Tongue (tissue), 2 donors: ENCODE results near the gene HYAL2. TPM values are rescaled to one million over a fixed set of nuclear protein-coding genes. Genes with fewer than 3 reads are reported as not detected.
"Not testable (repeated sequence)": the region's sequence is repeated elsewhere in the genome, so short reads cannot be mapped to it uniquely, and the experiment has no call there.

ENCODE experiments used
- DNase-seq: peaks from one replicate; pipeline ENCODE4 v3.0.0-alpha.2; 2015
- total RNA-seq: library from RNA; depleted of rRNA; stranded (reverse); fragments of >200 nt; gene quantifications from one replicate; pipeline ENCODE4 v1.2.3, GENCODE V29; 2014

The HYAL2 gene
- total RNA-seq, 1 donor from 2014 or later, result 53.9 TPM

DNA sequence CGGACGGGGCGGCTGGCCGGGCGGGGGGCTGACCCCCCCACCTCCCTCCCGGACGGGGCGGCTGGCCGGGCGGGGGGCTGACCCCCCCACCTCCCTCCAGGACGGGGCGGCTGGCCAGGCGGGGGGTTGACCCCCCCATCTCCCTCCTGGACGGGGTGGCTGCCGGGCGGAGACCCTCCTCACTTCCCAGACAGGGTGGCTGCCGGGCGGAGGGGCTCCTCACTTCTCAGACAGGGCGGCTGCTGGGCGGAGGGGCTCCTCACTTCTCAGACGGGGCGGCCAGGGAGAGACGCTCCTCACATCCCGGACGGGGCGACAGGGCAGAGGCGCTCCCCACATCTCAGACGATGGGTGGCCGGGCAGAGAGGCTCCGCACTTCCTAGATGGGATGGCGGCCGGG lies 10.5 kb downstream of the HYAL2 start:
- DNase-seq, result not testable (repeated sequence)

DNA sequence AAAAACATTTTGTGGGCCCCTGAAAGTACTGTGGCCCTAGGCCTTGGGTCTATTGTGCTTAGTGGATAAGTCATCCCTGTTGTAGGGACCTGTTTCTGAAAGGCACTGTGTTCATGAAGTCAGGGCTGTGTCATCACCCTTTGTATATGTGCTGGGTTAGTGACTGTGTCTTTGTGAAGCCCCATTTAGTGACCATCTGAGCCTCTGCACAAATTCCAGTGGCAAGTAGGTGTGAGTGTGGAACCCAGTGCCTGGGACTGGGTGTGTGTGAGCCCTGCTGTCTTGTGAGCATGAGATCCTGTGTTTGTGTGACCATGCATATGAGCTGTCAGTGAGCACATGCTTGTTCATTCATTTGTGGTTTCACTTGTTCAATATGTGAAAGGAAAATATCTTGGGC lies 17.9 kb downstream of the HYAL2 start:
- no peak for DNase-seq

DNA sequence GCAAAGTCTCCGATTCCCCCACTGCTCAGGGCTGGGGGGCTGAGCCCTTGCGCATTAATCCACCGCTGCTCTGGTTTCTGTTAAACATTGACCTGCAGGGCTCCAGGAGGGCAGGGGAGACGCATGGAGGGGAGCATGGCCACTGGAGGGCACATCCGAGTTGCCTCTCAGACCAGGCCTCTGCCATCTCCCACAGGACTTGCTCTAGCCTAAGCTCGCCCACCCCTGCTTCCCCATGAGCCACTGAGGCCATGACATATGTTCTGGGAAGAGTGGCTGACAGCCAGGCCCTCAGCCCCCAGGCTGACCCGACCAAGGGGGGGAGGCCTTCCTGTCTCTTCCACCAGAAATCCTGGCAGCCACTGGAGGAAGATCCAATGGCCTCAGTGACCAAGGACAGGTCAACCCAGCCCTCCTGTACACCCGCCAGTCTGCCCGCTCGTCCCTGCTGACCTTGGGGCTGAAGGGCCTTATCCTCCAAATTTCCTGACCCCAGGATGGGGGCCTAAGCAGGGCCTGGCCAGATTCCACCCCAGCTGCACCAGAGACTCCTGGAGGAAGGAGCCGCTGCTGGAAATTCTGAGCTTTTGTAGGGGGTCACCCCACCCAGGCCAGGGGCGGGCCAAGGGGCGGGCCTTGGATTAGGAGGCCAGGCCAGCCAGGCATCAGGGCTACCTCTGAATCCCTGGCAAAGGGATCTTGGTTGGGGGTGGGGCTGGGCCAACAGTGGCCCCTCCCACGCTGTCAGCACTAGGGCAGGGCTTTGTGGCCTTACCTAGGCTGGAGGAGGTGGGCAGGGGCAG lies 19.3 kb downstream of the HYAL2 start, which contains the start of gene HYAL1:
TSS of gene HYAL1 (minus strand) at position 562 of the 803 bp plus-strand sequence. CDS start 618 bp downstream, outside the sequence.
- DNase-seq, result no peak

DNA sequence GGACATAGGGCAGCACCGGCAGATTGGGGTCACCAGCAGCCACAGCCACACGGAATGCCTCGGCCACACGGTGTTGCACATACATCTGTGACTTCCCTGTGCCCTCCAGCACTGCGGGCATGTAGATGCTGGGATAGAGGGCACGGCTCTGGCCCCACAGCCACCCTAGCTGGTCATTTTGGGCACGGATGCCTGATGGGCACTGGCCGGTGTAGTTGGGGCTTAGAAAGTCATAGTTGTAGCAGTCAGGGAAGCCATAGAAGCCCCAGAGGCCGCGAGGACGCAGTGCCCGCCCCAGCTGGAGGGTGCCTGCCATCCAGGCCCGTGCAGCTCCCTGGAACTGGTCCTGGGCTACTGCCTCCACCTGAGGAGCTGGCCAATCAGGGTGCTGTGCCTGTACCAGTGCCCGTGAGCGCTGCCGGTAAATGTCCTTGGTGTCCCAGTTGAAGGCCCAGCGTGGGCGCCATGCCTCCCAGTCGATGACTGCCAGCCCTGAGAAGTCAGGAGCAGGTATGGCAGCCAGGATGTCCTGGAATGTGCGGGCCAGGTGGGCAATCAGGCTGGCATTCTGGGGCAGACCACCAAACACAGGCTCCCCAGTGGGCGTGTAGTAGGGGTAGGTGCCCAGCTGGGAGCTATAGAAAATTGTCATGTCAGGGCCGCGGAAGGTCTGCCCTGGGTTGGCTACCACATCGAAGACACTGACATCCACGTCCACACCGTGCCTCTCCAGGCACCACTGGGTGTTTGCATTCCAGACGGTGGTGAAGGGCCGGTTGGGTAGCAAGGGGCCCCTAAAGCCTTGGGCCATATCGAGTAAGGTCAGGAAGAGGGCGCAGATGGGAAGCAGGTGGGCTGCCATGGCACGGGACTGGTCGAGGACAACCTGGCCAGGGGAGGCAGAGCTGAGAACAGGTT lies 20.2 kb downstream of the HYAL2 start:
- no peak for DNase-seq

DNA sequence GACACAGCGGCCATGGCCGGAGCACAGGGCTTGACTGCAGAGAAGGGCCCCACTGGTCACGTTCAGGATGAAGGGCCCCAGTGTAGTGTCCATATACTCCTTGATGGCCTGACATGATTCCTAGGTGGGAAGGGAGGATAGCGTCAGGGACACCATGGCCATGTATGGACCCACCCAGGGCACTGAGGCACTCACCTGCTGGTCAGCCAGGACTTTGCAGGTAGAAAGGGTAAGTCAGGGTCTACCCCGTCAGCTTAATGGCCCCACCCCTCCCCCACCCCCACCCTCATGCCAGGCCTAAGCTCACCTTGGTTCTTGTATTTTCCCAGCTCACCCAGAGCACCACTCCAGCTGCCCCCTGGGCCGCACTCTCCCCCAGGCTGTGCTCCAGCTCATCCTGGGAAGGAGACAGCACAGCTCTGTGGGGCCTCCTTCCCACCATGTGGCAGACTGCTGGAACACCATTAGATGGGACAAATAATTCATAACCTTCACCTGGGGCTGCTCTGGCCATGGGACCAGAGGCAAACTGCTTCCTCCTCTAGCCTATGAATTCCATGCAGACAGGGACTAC lies 21.8 kb downstream of the HYAL2 start:
- DNase-seq, result no peak

DNA sequence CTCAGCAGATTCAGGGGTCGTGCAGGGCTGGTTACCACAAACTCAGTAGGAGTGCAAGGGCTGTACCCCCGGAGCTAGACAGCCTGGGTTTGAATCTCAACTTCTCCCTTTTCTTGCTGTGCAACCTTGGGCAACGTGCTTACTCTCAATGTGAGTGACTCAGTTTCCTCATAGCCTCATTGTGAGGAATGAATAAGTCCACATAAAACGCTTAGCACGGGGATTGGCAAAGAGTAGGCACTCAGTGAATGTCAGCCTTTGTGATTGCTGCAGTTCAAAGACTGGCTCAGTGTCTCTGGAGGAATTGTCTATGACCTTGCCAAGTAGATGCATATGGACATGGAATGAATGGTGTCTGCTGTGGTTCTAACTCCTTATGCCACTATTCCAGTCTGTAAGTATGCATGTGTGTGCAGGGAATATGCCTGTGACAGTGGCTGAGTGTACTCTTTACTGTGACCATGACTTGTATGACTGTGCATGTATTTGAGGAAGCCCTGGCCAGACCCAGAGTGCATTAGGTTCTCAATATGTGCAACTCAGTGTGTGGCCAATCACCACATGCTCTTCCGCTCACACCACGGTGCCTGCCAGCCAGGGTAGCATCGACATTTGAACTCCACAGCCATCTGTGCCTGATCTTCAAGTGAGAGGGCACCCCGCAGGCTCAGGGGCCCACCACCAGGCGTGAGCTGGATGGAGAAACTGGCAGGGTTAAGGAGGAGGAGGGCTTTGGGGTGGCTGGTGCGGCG lies 22.4 kb downstream of the HYAL2 start:
- DNase-seq, result peak; percentile 42

DNA sequence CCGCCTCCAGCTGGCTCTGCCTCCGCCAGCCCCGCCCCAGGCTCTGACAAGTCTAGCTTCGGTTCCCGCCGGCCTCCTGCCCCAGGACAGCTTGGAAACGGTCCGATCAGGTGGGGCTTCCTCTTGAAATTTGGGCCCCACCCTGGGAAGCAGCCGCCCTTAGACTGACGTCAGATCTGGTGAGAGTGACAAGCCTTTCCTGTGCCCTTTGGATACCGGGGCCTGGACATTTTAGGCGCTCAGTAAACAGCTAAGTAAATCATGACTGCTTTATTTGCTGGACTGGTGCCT lies 23.0 kb downstream of the HYAL2 start:
- DNase-seq, result no peak

DNA sequence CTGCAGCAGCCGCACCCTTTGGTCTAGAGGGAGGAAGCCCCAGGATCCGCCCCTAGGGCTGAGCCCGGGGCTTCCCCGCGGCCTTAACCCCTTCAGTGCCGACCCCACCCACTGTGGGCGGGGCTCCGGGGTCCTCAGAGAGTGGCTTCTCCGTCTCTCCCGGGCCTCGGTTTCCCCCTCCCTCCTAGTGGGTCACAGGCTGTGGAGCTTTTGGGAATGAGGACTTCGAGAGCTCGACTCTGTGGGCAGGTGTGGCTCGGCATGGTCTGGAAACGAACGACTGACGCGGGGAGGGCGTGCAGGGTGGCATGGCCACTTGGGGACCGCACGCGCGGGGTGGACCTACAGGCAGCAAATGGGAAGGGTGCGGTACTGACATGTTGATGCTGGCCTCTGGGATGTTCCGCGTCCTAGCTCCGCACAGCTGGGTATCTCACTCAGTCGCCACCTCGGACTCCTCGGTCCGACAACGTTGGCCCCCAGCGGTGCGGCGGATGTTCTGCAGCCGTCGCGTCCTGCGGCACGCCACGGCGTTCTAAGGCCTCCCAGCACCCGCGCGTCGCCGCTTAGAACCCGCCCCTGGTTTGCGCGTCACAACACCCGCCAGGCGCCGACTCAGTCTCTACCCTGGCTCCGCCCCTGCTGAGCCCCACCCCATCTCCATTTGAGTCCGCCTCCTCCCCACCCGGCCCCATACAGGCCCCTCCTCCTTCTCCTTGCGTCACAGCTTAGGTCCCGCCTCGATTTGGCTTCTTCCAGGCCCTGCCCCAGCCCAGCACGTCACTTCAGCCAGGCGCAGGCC lies 23.5 kb downstream of the HYAL2 start, which contains the start of the genes HYAL3 and NAA80:
TSS of gene HYAL3 (minus strand) at position 570 of the 802 bp plus-strand sequence. CDS start 3,803 bp downstream, outside the sequence.
TSS of gene NAA80 (minus strand) at position 570 of the 802 bp plus-strand sequence. CDS start 1,942 bp downstream, outside the sequence.
- peak; percentile 100 for DNase-seq

DNA sequence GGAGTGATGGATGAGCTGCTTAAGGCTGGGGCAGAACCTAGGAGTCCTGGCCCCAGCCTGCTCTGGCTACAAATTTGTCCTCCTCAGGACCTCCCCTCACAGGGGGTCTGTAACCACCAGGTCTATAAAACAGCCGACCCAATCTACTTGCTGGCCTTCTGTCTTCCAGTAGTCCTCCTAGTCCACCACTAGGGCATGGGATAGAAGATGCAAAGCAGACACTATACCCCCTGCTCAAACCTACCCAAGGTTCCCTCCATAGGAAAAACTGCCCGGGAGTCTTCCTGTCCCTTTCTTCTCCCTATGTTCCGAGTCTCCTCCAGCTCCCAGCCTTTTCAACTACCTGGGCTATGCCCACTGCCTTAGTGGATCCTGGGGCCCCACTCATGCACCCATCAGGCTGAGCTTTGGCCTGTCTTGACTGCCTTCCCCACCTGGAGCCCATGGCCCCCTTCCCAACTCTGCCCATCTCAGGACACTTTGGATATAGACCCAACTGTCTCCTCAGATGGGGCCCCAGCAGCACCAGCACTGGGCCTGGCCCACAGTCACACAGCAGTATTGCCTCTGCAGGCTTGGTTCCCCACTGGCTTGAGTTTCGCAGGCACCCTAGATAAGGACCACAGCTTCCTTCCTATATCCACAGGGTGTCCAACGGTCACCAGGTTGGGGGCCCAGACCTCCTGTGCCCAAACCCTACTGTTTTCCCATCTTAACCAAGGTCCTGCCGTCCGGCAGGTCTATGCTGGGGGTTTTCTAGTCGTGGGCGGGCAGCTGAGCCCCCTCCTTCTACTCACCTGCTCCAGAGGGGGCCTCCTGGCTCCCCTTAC lies 24.4 kb downstream of the HYAL2 start:
- no peak for DNase-seq

DNA sequence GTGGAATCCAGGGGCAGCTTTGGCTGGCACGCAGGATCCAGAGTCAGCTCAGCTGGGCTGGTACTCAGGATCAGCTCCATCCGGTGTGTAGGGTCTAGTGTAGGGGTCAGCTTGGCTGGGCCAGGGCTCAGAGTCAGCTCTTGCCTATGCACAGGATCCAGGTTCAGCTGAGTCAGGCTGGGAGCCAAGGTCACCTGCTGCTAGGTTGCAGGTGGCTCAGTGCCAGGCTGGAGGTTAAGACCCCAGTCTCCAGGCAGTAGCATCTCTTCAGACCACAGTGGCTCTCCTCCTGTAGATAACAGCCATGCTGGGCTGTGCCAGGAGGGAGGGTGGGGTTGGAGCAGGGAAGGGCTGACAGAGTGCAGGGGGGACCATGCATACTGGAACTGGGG lies 25.2 kb downstream of the HYAL2 start:
- DNase-seq, result no peak

DNA sequence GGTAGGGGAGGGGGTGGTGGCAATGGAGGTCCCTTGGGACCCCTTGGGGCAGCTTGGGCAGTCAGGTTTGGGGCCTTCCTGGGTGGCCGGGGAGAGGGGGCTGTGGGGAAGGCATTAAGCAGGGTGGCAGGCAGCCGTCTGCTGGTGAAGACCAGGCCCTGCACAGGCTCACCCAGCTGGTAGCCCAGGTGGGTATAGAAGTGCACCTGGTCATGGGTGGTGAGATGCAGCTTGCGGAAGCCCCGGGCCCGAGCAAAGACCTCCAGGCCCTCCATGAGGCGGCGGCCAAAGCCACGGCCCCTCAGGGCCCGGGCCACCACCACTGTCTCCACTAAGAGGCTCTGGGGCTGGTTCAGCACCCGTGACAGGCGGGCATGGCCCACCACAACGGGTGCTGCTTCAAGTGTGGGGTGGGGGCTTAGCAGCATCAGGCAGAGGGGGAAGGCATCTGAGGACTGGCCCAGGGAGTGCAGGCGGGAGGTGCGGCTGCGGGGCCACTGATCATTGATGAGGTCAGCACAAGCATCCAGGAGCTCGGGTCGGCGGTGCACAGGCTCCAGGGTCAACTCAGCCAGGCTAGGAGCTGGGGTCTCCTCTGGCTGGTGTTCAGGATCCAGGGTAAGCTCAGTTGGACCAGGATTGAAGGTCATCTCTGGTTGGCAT lies 25.7 kb downstream of the HYAL2 start:
- no peak for DNase-seq

DNA sequence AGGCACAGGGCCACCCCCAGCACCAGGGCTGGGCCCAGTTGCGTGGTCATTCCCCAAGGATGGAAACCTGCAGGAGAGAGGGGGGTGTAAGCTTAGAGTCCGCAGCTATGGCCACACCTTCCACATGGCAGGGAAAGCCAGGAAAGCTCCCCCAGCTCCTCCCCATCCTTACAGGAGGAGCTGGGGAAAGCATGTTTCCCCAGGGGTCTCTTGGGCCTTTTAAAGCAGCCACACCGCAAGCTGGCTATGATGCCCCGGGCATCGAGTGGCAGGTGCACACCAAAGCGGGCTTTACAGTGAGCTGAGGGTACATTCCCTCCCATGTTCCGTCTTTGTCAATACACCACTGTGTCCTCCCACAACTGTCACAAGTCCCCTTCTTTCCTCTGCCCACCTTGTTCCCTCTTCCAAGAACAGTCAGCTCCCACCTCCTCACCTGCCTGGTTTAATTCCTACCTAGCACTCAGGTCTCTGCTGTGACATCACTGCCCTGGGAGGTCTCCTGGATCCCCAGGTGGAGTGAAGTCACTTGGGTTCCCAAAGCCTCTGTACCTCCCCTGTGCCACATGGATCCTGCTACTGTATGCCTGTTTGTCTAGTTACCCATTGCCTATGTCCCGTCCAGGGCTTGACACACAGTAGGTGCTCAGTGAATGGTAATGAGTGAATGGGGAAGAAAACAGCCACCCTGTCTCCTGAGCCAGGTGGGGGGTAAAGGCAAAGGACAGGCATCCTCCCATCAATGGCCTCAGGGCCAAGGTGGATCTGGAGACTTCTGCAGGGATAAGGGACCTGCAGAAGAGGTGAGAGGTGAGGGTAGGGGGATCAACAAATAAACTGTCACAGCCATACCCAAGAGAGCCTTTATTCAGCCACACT lies 26.8 kb downstream of the HYAL2 start:
- no peak for DNase-seq

DNA sequence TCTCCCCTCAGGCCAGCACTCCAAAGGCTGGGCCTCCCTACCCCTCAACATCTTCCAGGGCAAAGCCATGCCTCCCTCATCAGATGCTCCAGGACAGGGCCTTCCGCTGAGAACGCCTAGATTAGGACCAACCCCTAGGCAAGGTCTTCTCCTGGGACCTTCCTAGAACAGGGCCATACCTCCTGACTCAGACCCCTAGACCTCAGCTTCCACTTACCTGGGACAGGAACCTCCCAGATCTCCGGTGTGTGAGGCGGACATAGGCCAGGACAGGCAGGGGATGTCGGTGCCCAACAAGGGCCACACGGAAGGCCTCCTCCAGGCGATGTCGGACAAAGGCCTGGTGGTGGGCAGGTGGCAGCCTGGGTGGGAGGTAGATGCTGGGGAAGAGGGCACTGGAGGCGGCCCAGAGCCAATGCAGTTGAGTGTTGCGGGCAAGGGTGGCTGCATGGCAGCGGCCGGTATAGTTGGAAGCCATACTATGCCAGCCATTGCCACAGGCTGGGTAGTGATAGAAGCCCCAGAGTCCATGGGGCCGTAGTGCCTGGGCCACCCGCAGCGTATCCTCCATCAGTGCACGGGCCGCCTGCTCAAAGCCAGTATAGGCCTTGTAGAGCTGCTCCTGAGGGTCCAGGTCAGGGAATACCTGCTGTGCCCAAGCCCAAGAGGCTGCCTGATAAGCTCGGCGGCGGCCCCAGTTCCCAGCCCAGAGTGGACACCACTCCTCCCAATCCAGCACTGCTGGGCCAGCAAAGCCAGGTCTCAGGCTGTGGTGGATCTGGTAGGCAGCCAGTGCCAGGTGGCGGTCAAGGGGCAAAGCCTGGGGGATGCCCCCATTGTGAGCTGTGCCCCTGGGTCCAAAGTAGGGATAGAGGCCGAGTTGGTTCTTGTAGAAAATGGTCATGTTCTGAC lies 27.8 kb downstream of the HYAL2 start:
- DNase-seq, result no peak

DNA sequence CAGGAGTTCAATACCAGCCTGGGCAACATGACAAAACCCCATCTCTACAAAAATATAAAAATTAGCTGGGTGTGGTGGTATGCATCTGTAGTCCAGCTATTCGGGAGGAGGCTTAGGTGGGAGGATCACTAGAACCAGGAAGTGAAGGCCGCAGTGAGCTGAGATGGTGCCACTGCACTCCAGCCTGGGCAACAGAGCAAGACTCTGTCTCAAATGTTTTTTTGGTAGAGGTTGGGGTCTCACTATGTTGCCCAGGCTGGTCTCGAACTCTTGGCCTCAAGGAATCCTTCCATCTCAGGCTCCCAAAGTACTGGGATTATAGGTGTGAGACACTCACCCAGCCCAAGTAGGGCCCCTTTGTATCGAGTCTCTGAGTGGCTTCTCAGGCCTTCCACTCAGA lies 28.5 kb downstream of the HYAL2 start:
- no peak for DNase-seq

DNA sequence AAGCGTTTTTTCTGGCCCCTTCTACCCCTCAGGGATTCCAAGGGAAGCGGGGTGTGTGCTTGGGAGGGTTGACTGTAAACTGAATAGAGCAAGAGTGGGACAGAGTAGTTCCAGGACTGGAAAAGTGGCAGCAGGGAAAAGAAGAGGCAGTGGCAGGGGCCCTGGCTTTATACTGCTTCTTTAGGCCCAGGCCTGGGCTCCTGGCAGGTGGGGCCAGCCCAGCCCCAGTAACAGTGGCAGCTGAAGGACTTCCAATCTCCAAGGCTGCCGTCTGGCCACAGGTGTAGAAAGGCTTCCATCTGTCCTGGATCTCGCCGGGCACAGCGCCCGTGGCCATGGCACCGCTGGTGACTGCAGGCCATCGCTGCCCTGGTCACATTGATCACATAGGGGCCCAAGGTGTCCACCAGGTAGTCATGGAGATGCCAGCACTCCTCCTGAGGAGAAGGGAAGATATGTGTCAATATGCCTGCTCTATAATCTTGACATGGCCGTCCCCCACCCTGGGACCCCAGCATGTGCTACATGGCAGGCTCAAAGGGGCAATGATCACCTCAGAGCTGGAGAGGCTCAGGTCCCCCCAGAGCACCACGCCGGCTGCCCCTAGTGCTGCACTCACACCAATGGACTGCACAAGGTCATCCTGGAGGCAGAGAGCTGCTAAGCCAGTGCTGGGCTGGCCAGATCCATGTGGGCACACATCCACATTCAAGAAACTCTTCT lies 29.3 kb downstream of the HYAL2 start:
- no peak for DNase-seq

DNA sequence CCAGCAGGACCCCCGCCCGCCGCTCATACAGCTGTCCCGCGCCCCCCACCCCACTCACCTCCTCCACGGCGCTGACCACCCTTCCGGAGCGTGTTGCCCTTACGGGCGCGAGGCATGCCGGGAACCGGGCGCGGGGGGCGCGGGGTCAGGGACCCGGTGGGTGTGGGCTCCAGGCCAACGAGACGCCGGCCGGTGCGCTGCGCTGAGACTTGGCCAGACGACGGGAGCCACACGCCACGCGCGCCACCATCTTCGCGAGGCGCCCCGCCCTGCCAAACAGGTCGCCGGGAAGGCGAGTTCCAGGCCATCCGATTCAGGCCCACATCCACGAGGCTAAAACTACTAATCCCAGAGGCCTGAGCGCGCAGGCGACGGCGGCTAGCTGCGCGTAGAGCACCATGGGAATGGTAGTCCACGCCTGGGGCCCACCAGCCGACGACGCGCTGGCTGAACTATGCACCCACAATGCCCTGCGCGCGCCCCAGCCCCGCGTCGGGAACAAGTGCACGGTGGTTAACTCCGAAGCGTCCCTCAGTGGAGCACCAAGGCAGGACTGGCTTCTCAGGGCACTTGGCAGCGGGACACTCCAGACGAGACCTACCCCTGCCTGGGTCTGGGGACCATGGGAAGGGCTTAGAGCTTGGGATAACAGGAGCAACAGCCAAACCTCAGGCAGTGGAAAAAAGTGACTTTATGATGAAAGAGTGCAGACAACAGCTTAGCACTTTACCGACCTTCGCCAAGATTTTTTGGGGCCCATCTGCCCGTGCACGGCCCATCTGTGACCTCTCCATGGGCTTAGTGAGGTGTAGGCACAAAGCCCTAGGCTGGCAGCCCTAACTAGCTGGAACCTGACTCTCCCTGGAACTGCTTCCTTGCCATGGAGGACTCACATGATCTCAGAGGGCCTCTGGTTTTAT lies 30.1 kb downstream of the HYAL2 start, which contains the start of gene IFRD2:
TSS of gene IFRD2 (minus strand) at position 271 of the 920 bp plus-strand sequence. CDS start at position 116, 155 bp downstream.
- DNase-seq, result peak; percentile 99
